H1 (cell line): ENCODE measurements around the gene RNF8. TPM values are rescaled to one million over a fixed set of nuclear protein-coding genes. Genes with fewer than 3 reads are reported as not detected.

Source experiments
- CTCF ChIA-PET: fragments of 300-600 bp; sonication (Branson Sonifier 250); formaldehyde crosslinking; loops from one replicate; lab custom pipeline; 2021; ENCODE audit not compliant: partially characterized antibody; lab: Charles Lee
- POLR2A ChIA-PET: fragments of 300-600 bp; sonication (Branson Sonifier 250); formaldehyde crosslinking; loops from one replicate; lab custom pipeline; 2021; ENCODE audit warnings: inconsistent platforms; ENCODE audit not compliant: partially characterized antibody; lab: Charles Lee
- DNase-seq, 2 experiments: peaks; one replicate each; pipeline versions ENCODE4 v3.0.0 to v3.0.0-alpha.2; 2010 to 2022; ENCODE audit warnings: low spot score in 2 of 2, low read depth in 1 of 2, mixed read lengths in 1 of 2
- FAIRE-seq: peaks from 2 replicates; lab custom pipeline; 2011; peaks lifted over from hg19 to GRCh38; lab: Jason Lieb, UNC
- H2AFZ ChIP-seq: 2 replicates; pipeline ENCODE4 v1.8.1; 2012; ENCODE audit warnings: low read length, inconsistent platforms
- H2AK5ac ChIP-seq: 2 replicates; pipeline ENCODE4 v1.6.1; 2013; ENCODE audit warnings: low read depth, low read length
- H2BK120ac ChIP-seq: replicated peaks from 2 replicates; pipeline ENCODE3; 2013; ENCODE audit warnings: low read depth, low read length, inconsistent platforms
- H2BK12ac ChIP-seq: 2 replicates; pipeline ENCODE4 v1.6.1; 2013; ENCODE audit warnings: low read depth, low read length
- H2BK15ac ChIP-seq: 2 replicates; pipeline ENCODE4 v1.6.1; 2013; ENCODE audit warnings: low read length
- H2BK20ac ChIP-seq: 2 replicates; pipeline ENCODE4 v1.6.1; 2013; ENCODE audit warnings: low read length
- H2BK5ac ChIP-seq: 2 replicates; pipeline ENCODE4 v1.6.1; 2013; ENCODE audit warnings: low read depth, low read length
- H3K14ac ChIP-seq: 2 replicates; pipeline ENCODE4 v1.6.1; 2013; ENCODE audit warnings: inconsistent platforms; ENCODE audit not compliant: insufficient read length
- H3K18ac ChIP-seq: 2 replicates; pipeline ENCODE4 v1.6.1; 2013; ENCODE audit warnings: low read length; ENCODE audit errors: extremely low read depth
- H3K23ac ChIP-seq: 2 replicates; pipeline ENCODE4 v1.6.1; 2013; ENCODE audit warnings: inconsistent platforms; ENCODE audit not compliant: insufficient read length
- H3K23me2 ChIP-seq: 2 replicates; pipeline ENCODE4 v1.6.1; 2013; ENCODE audit warnings: low read depth, low read length
- H3K27ac ChIP-seq: 2 replicates; pipeline ENCODE4 v1.6.1; 2011; ENCODE audit warnings: low read depth, low read length, inconsistent platforms
- H3K27me3 ChIP-seq, 4 experiments: replicated peaks in 1 of 4; 1 replicate in 1 of 4; 2 replicates in 3 of 4; pipeline versions ENCODE4 v1.6.1 to v1.8.1; 2011 to 2013; ENCODE audit warnings: low read length in 3 of 4, mild to moderate bottlenecking in 3 of 4, inconsistent platforms in 2 of 4, mixed read lengths in 2 of 4, moderate library complexity in 1 of 4; ENCODE audit not compliant: control insufficient read depth in 3 of 4, insufficient read depth in 3 of 4; ENCODE audit errors: extremely low read depth in 1 of 4
- H3K36me3 ChIP-seq, 4 experiments: 2 replicates each; pipeline versions ENCODE4 v1.6.1 to v1.8.1; 2011 to 2013; ENCODE audit warnings: mild to moderate bottlenecking in 4 of 4, low read length in 3 of 4, moderate library complexity in 2 of 4, control low read depth in 1 of 4, inconsistent platforms in 1 of 4; ENCODE audit not compliant: insufficient read depth in 4 of 4, control insufficient read depth in 2 of 4
- H3K4ac ChIP-seq: replicated peaks from 2 replicates; pipeline ENCODE3; 2013; ENCODE audit warnings: low read length, low read depth, mixed read lengths, inconsistent platforms; ENCODE audit not compliant: insufficient read length
- H3K4me1 ChIP-seq, 4 experiments: replicated peaks in 1 of 4; 1 replicate in 1 of 4; 2 replicates in 3 of 4; pipeline versions ENCODE4 v1.6.1 to v1.8.1; 2011 to 2013; ENCODE audit warnings: low read length in 3 of 4, inconsistent platforms in 2 of 4, mixed read lengths in 1 of 4; ENCODE audit not compliant: insufficient read depth in 4 of 4, control insufficient read depth in 3 of 4
- H3K4me2 ChIP-seq, 2 experiments: 2 replicates each; pipeline versions ENCODE4 v1.6.1 to v1.8.1; 2011 to 2013; ENCODE audit warnings: low read depth in 2 of 2, low read length in 2 of 2, control low read depth in 1 of 2, inconsistent platforms in 1 of 2, mild to moderate bottlenecking in 1 of 2; ENCODE audit not compliant: insufficient read depth in 1 of 2
- H3K4me3 ChIP-seq, 4 experiments: fragments of 200-600, 300-600 bp in 1 of 4; sonication (generic), shearing (Covaris generic), sonication (Bioruptor Twin) in 1 of 4; 2 replicates each; pipeline versions ENCODE4 v1.5.1 to v1.8.1; 2011 to 2016; ENCODE audit warnings: low read length in 4 of 4, low read depth in 3 of 4, control low read depth in 2 of 4, inconsistent platforms in 2 of 4, mild to moderate bottlenecking in 2 of 4, mixed read lengths in 1 of 4, moderate library complexity in 1 of 4; ENCODE audit not compliant: insufficient read depth in 2 of 4; ENCODE audit errors: extremely low read depth in 1 of 4
- H3K56ac ChIP-seq: replicated peaks from 2 replicates; pipeline ENCODE3; 2013; ENCODE audit warnings: low read depth, mild to moderate bottlenecking, mixed read lengths, low read length, inconsistent platforms; ENCODE audit not compliant: insufficient read length
- H3K79me1 ChIP-seq: 2 replicates; pipeline ENCODE4 v1.6.1; 2013; ENCODE audit warnings: low read depth, low read length, control low read depth
- H3K79me2 ChIP-seq, 2 experiments: 2 replicates each; pipeline versions ENCODE4 v1.6.1 to v1.8.1; 2012 to 2013; ENCODE audit warnings: low read length in 2 of 2, mild to moderate bottlenecking in 2 of 2, inconsistent platforms in 1 of 2; ENCODE audit not compliant: insufficient read depth in 2 of 2, control insufficient read depth in 1 of 2
- H3K9ac ChIP-seq, 4 experiments: replicated peaks in 1 of 4; 1 replicate in 1 of 4; 2 replicates in 3 of 4; pipeline versions ENCODE4 v1.6.1 to v1.8.1; 2011 to 2013; ENCODE audit warnings: low read depth in 3 of 4, low read length in 3 of 4, control low read depth in 2 of 4, mild to moderate bottlenecking in 2 of 4, moderate library complexity in 2 of 4, inconsistent platforms in 1 of 4; ENCODE audit errors: extremely low read depth in 1 of 4
- H3K9me3 ChIP-seq, 2 experiments: 2 replicates each; pipeline versions ENCODE4 v1.6.1 to v1.8.1; 2012 to 2013; ENCODE audit warnings: mild to moderate bottlenecking in 2 of 2, moderate library complexity in 2 of 2, control low read depth in 1 of 2, inconsistent platforms in 1 of 2, low read depth in 1 of 2, low read length in 1 of 2, mixed read lengths in 1 of 2; ENCODE audit not compliant: insufficient read depth in 2 of 2
- H4K20me1 ChIP-seq, 2 experiments: replicated peaks in 1 of 2; 2 replicates each; pipeline versions ENCODE3 to v1.8.1; 2011 to 2013; ENCODE audit warnings: inconsistent platforms in 2 of 2, low read length in 2 of 2, mild to moderate bottlenecking in 1 of 2; ENCODE audit not compliant: insufficient read depth in 2 of 2, control insufficient read depth in 1 of 2
- H4K5ac ChIP-seq: 2 replicates; pipeline ENCODE4 v1.6.1; 2013; ENCODE audit warnings: low read length, low read depth, mixed read lengths, inconsistent platforms; ENCODE audit not compliant: insufficient read length
- H4K8ac ChIP-seq: 2 replicates; pipeline ENCODE4 v1.8.0; 2013; ENCODE audit warnings: mild to moderate bottlenecking, moderate library complexity, low read length, inconsistent platforms; ENCODE audit not compliant: insufficient read depth; ENCODE audit errors: extremely low read depth
- H4K91ac ChIP-seq: replicated peaks from 2 replicates; pipeline ENCODE3; 2013; ENCODE audit warnings: low read length, mixed read lengths, inconsistent platforms; ENCODE audit not compliant: insufficient read length
- BACH1 ChIP-seq: IDR thresholded peaks from 2 replicates; pipeline ENCODE4 v1.6.1; 2012; ENCODE audit warnings: low read length, improper control_type of control experiment
- CBX5 ChIP-seq: fragments of 300-800, 300-1000 bp; sonication (generic); IDR thresholded peaks from 2 replicates; pipeline ENCODE4 v1.7.1; 2016; ENCODE audit warnings: antibody characterized with exemption, low read length, low read depth
- CEBPB ChIP-seq: IDR thresholded peaks from 2 replicates; pipeline ENCODE4 v1.6.1; 2012; ENCODE audit warnings: low read depth, low read length
- CHD2 ChIP-seq: IDR thresholded peaks from 2 replicates; pipeline ENCODE4 v1.6.1; 2012; ENCODE audit warnings: low read length, improper control_type of control experiment
- EGR1 ChIP-seq: IDR thresholded peaks from 2 replicates; pipeline ENCODE4 v1.6.1; 2011; ENCODE audit warnings: low read depth, low read length, borderline replicate concordance
- POLR2A ChIP-seq, 2 experiments: IDR thresholded peaks; 1 replicate in 1 of 2; 2 replicates in 1 of 2; pipeline ENCODE4 v1.6.1; 2011; ENCODE audit warnings: low read depth in 2 of 2, low read length in 2 of 2, mild to moderate bottlenecking in 2 of 2; ENCODE audit errors: control extremely low read depth in 1 of 2
- RFX5 ChIP-seq: IDR thresholded peaks from 2 replicates; pipeline ENCODE4 v1.6.1; 2011; ENCODE audit warnings: low read depth, low read length, improper control_type of control experiment, borderline replicate concordance
- SAP30 ChIP-seq: fragments of 300-600 bp; sonication (generic); IDR thresholded peaks from 2 replicates; pipeline ENCODE4 v1.7.1; 2012; ENCODE audit warnings: low read length, moderate library complexity, mild to moderate bottlenecking, inconsistent platforms; ENCODE audit not compliant: insufficient read depth, insufficient replicate concordance
- SP1 ChIP-seq: IDR thresholded peaks from 2 replicates; pipeline ENCODE4 v1.6.1; 2011; ENCODE audit warnings: low read depth, low read length
- TAF7 ChIP-seq: optimal IDR thresholded peaks from 2 replicates; pipeline ENCODE3; 2011; ENCODE audit warnings: low read depth, mild to moderate bottlenecking, inconsistent platforms, low read length, moderate library complexity, borderline replicate concordance
- TEAD4 ChIP-seq: IDR thresholded peaks from 2 replicates; pipeline ENCODE4 v1.6.1; 2012; ENCODE audit warnings: low read depth, low read length, inconsistent platforms, mixed read lengths
- YY1 ChIP-seq: IDR thresholded peaks from 2 replicates; pipeline ENCODE4 v1.6.1; 2011; ENCODE audit warnings: low read depth, mild to moderate bottlenecking, low read length
- WGBS, 2 experiments: shearing (Covaris generic) in 1 of 2; methylation state at CpG; one replicate each; pipeline versions ENCODE4 v1.1.6 to v1.1.7; 2013 to 2015; ENCODE audit warnings: low lambda C conversion rate in 2 of 2, mixed read lengths in 2 of 2, inconsistent platforms in 1 of 2, low coverage in 1 of 2, missing lambda C conversion rate in 1 of 2; ENCODE audit not compliant: insufficient replicate concordance in 2 of 2, insufficient coverage in 1 of 2, insufficient read length in 1 of 2; ENCODE audit errors: extremely low coverage in 1 of 2, missing lambda C conversion rate in 1 of 2; 5-methylcytosine and 5-hydroxymethylcytosine counted together
- polyA plus RNA-seq, 7 experiments: library from polyadenylated mRNA; depleted of rRNA in 3 of 7; stranded (reverse) in 5 of 7; unstranded in 2 of 7; fragments of >200 nt in 5 of 7; fragments of 200-250 nt in 2 of 7; gene quantifications; 1 replicate in 5 of 7; 2 replicates in 1 of 7; 4 replicates in 1 of 7; pipeline versions ENCODE4 v1.2.1 to v1.2.3, GENCODE V29; 2011 to 2013; ENCODE audit warnings: missing spikeins in 2 of 7, mixed read lengths in 2 of 7
- total RNA-seq: library from RNA; stranded (reverse); fragmentation: NEBNext Ultra II Directional; extraction: Animal tissue kit (Norgen Biotek cat#: 25700); gene quantifications from 2 replicates; pipeline ENCODE4 v1.2.1, GENCODE V29; 2021
- TF ChIP-seq, protein P1 (sequence below): IDR thresholded peaks from 2 replicates; pipeline ENCODE4 v1.6.1; 2011; ENCODE audit warnings: low read length, improper control_type of control experiment

Gene RNF8
- total and polyA plus RNA-seq, 2 of the 8 experiments (the other 6 are each of a cell fraction or from before 2014, with no cell fraction given) = 20.3 to 44.7 TPM

DNA sequence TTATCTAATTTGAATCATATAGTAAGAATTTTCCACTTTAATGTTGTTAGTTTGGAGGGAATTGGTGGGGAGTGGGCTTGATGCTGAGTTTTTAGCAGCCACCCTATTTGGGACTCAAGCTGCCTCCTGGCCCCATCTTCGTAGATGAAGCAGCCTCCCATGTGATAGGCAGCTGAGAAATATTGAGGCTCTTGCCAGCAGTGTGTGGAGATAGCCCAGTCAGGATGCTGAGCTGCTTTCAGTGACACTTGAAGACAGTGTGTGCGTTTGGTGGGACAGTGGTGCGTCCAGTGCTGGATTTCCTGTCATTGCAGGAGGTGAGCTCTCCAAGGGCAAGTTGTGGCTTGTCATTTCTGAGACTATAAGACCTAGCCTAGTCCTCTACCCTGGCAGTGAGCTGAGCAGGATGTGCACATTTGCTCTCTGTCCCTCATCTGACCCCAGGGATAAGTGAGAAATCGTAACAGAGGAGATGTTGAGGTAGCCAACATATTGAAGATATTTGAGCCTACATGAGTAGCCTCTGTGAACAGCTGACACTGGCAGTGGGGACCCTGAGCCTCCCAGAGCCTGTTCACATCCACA, 47.9 kb upstream of the RNF8 start:
- Histone ChIP-seq H3K18ac (no peak overlapping the region), H3K23me2 (no peaks in the 10 kb centered on the region), H3K4me2 (no peak overlapping the region), H3K27me3 (no peaks in the 10 kb centered on the region), H3K9me3 (no peaks in the 10 kb centered on the region), H3K27ac (0 out of 2 replicates have a peak overlapping the region, but pooled peaks have one; percentile 32), H3K36me3 (peaks cover 2 to 17% (median 13%) of the 10 kb centered on the region in 4 experiments; a peak in 7 of 8 replicates), H3K4me3 (no peak overlapping the region), H4K20me1 (peaks cover 0 to 4% of the 10 kb centered on the region in 2 experiments), H3K23ac (no peak overlapping the region), H3K79me2 (no peaks in the 10 kb centered on the region), H2BK12ac (no peak overlapping the region), H4K91ac (no peak overlapping the region), H2BK5ac (0 out of 2 replicates have a peak overlapping the region, but pooled peaks have one; percentile 1), H3K4ac (no peak overlapping the region), H3K9ac (no peak overlapping the region), H3K56ac (no peak overlapping the region), H2BK120ac (no peak overlapping the region), H3K14ac (no peak overlapping the region), H2BK20ac (no peak overlapping the region), H3K4me1 (no peaks in the 10 kb centered on the region), H2AK5ac (no peak overlapping the region), H4K5ac (no peak overlapping the region), H4K8ac (no peak overlapping the region), H2BK15ac (no peak overlapping the region), H3K79me1 (no peaks in the 10 kb centered on the region), H2AFZ (no peak overlapping the region)
- ChIA-PET POLR2A (no interaction called here), CTCF (interaction anchor here (0.5 to 5.3 kb wide), 6 partner anchors 10 to 547 kb away, joined by 3 to 43 read pairs (median 3); no protein-coding TSS in a partner anchor)
- no peak for DNase-seq
- WGBS, 2 experiments = 87% methylated on average over 4 of the region's 4 CpGs; no CpG with 5 or more reads in 1 of the 2 experiments
- FAIRE-seq = no peak
- TF ChIP-seq TEAD4 (no peak), SP1 (no peak), RFX5 (no peak), SAP30 (no peak), BACH1 (no peak), YY1 (no peak), CBX5 (no peak), POLR2A (IDR thresholded peaks at IDR 0.05; ENCODE audit: control extremely low read depth in 1 of 2, low read depth in 2 of 2, low read length in 2 of 2) (no peak), CHD2 (no peak), EGR1 (no peak), CEBPB (no peak), TAF7 (no peak)
- TF ChIP-seq, protein P1, sequence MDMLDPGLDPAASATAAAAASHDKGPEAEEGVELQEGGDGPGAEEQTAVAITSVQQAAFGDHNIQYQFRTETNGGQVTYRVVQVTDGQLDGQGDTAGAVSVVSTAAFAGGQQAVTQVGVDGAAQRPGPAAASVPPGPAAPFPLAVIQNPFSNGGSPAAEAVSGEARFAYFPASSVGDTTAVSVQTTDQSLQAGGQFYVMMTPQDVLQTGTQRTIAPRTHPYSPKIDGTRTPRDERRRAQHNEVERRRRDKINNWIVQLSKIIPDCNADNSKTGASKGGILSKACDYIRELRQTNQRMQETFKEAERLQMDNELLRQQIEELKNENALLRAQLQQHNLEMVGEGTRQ = no peak
